Measurements from ENCODE around the gene LRFN4.

DNA sequence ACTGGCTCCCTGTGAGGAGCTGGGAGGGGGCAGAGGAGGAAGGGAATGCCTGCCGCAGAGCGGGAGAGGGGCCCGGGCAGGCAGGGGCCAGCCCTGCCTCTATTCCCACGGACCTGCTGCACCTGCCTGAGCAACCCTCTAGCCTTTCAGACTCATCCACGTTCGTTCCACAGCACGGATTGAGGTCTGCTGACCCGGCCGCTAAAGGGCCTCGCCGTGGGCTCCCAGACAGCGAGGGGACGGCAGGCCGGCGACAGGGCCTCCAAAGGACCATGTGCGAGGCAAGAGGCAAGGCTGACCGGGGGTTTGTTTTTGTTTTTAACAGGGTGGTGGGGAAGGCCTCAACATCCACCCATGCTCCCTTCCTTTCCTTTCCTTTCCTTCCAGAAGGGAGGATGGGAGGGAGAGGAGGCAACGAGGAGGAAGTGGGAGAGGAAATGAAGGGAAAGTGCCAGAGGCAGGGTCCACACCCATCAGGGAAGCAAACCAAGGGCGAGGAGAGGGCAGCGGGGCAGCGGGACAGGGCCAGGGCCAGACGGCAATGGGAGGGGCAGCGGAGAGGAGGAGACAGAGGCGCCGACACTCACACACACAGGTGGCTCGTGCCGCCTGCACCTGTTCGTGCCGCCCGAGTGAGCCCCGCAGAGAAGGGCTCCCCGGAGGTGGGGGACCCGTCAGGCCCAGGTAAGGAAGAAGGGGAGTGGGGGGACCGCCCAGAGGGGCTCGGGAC lies 7.5 kb downstream of the LRFN4 start:
- TF ChIP-seq ZNF274 (IDR thresholded peaks at IDR 0.05; ENCODE audit: low read depth, low read length) (no peak), YY1 (IDR thresholded peaks at IDR 0.05; ENCODE audit: insufficient read depth, insufficient read length) (no peak)
